Omental fat pad (tissue), 4 donors: ENCODE measurements around the gene TANGO6. TPM values are rescaled to one million over a fixed set of nuclear protein-coding genes. Genes with fewer than 3 reads are reported as not detected.

Experiments
- ATAC-seq: fragments of 150-250 bp; one replicate; pipeline ENCODE4 v1.9.1; 2016; ENCODE audit warnings: mild to moderate bottlenecking, moderate library complexity; ENCODE audit not compliant: low FRiP score
- DNase-seq: peaks from one replicate; pipeline ENCODE4 v3.0.0-alpha.2; 2019; ENCODE audit warnings: low spot score
- CTCF ChIP-seq, 3 donors: fragments of 450-650 bp; IDR thresholded peaks; one replicate each; pipeline ENCODE4 v1.5.1; 2016 to 2017; ENCODE audit warnings: antibody characterized with exemption in 3 of 3, mild to moderate bottlenecking in 3 of 3, moderate library complexity in 2 of 3
- total RNA-seq, 4 donors: library from RNA; depleted of rRNA; stranded (reverse); fragments of >200 nt; gene quantifications; one replicate each; pipeline ENCODE4 v1.1.0, GENCODE V29; 2016

Gene TANGO6
- total RNA-seq, 4 donors from 2014 or later = 15.1 to 26.2 (median 19.8) TPM

GRCh38 chr16:68973611-68974120 lies 130.3 kb downstream of the TANGO6 start:
- no peak for ATAC-seq
- no peak for DNase-seq
- no peak for TF ChIP-seq CTCF (IDR thresholded peaks at IDR 0.05)

GRCh38 chr16:68978303-68978954 lies 135.1 kb downstream of the TANGO6 start:
- TF ChIP-seq CTCF (IDR thresholded peaks at IDR 0.05) = no peak
- ATAC-seq = no peak
- no peak for DNase-seq

- DNase-seq (no peak), ATAC-seq (no peak)
- TF ChIP-seq CTCF (IDR thresholded peaks at IDR 0.05) = no peak
These were observed 137.5 kb downstream of the TANGO6 start for GRCh38 chr16:68980695-68981315.

GRCh38 chr16:68981971-68982370 lies 138.6 kb downstream of the TANGO6 start:
- ATAC-seq = no peak
- no peak for DNase-seq
- no peak for TF ChIP-seq CTCF (IDR thresholded peaks at IDR 0.05)

GRCh38 chr16:68984467-68984866 lies 141.1 kb downstream of the TANGO6 start:
- DNase-seq = no peak
- ATAC-seq = no peak
- TF ChIP-seq CTCF (IDR thresholded peaks at IDR 0.05) = no peak

- no peak for TF ChIP-seq CTCF (IDR thresholded peaks at IDR 0.05)
- no peak for ATAC-seq
- DNase-seq = no peak
These were observed 141.9 kb downstream of the TANGO6 start for GRCh38 chr16:68985268-68985667.

- DNase-seq = no peak
- TF ChIP-seq CTCF (IDR thresholded peaks at IDR 0.05) = no peak
- no peak for ATAC-seq
These were observed 142.5 kb downstream of the TANGO6 start for GRCh38 chr16:68985855-68986254.
